ENCODE measurements around the gene TBX21. TPM values are rescaled to one million over a fixed set of nuclear protein-coding genes. Genes with fewer than 3 reads are reported as not detected.

TBX21 gene
- total and polyA plus RNA-seq, 2 experiments from 2014 or later = not detected

GRCh38 chr17:47744168-47745036 lies 11.4 kb downstream of the TBX21 start (continued):
- TF ChIP-seq ZNF462 (CRISPR knock-in tag; IDR thresholded peaks at IDR 0.05) (no peak), JUNB (IDR thresholded peaks at IDR 0.05; ENCODE audit: unreplicated experiment) (no peak), NANOG (IDR thresholded peaks at IDR 0.05; ENCODE audit: borderline replicate concordance) (no peak), CREB1 (CRISPR knock-in tag; IDR thresholded peaks at IDR 0.05; ENCODE audit: low read depth) (no peak), ZNF114 (CRISPR knock-in tag; IDR thresholded peaks at IDR 0.05) (no peak)

GRCh38 chr17:47745037-47745380 lies 12.0 kb downstream of the TBX21 start:
- Histone ChIP-seq H4K20me1 (replicated peaks; ENCODE audit: insufficient read depth) (no peaks in the 10 kb centered on the region), H3K27ac (ENCODE audit: low read depth) (no peak overlapping the region), H3K9me2 (ENCODE audit: insufficient read depth) (no peaks in the 10 kb centered on the region), H3K36me3 (ENCODE audit: insufficient read depth) (no peaks in the 10 kb centered on the region), H3K4me1 (ENCODE audit: insufficient read depth) (no peaks in the 10 kb centered on the region), H2AFZ (no peak overlapping the region), H3F3A (replicated peaks; ENCODE audit: low read depth) (no peaks in the 10 kb centered on the region), H3K27me3 (ENCODE audit: insufficient read depth) (no peaks in the 10 kb centered on the region), H3K4me2 (no peak overlapping the region), H3K4me3 (no peak overlapping the region), H3K79me2 (replicated peaks; ENCODE audit: insufficient read depth) (no peaks in the 10 kb centered on the region)
- no peaks in the 10 kb centered on the region for H3K36me3 Mint-ChIP-seq (ENCODE audit: low read depth)
- H3K4me1 Mint-ChIP-seq = no peaks in the 10 kb centered on the region
- ATAC-seq = peak; percentile 19
- H3K27me3 Mint-ChIP-seq (ENCODE audit: insufficient read depth, low read depth, poor library complexity) = peaks cover 6% of the 10 kb centered on the region
- H3K9me3 Mint-ChIP-seq = no peaks in the 10 kb centered on the region
- H3K4me3 Mint-ChIP-seq = no peak overlapping the region
- no peak overlapping the region for H3K27ac Mint-ChIP-seq
- DNase-seq (ENCODE audit: low spot score) = peak; percentile 39
- TF ChIP-seq CTCF (conservative IDR thresholded peaks at IDR 0.05; ENCODE audit: low read depth in 2 of 2) = peak in 1 of 2 experiments; percentile 57; a peak in 3 of 4 replicates
- TF ChIP-seq ZNF462 (CRISPR knock-in tag; IDR thresholded peaks at IDR 0.05) = no peak
